H7 (cell line): Measurements from ENCODE around the gene TPSD1. TPM values are rescaled to one million over a fixed set of nuclear protein-coding genes. Genes with fewer than 3 reads are reported as not detected.

Experiments used
- DNase-seq: peaks from one replicate; pipeline ENCODE4 v3.0.0; 2012
- H3K27me3 ChIP-seq: 2 replicates; pipeline ENCODE4 v1.6.0; 2011; ENCODE audit warnings: mild to moderate bottlenecking, low read length; ENCODE audit not compliant: control insufficient read depth, insufficient read depth
- H3K36me3 ChIP-seq: replicated peaks from 2 replicates; pipeline ENCODE4 v1.5.1; 2011; ENCODE audit warnings: low read length; ENCODE audit not compliant: control insufficient read depth, insufficient read depth
- H3K4me3 ChIP-seq: 2 replicates; pipeline ENCODE4 v1.5.1; 2011; ENCODE audit warnings: low read depth, mild to moderate bottlenecking, control low read depth, low read length, moderate library complexity; ENCODE audit not compliant: insufficient read depth
- total RNA-seq: library from RNA; depleted of rRNA; stranded (reverse); fragments of >200 nt; shearing (Covaris generic); gene quantifications from 2 replicates; pipeline ENCODE4 v1.2.3, GENCODE V29; 2014

Gene TPSD1
- total RNA-seq, 1 experiment from 2014 or later = not detected

DNA sequence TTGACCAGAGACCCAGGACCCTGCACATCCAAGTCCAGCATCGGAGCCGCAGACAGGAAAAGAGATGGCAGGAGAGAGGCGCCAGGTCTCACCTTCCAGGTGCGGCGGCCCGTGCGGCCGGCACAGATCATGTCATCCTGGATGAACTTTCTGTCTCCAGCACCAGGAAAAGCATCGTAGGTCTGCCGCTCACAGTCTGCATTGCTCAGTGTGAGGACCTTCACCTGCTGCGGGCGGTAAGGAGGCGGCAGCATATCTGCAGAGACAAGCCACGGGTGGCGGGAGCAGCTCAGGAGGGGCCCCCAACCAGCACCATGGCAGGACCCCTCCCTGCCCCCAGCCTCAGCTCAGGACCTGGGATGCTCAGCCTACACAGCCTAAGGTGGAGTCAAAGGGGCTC, 17.9 kb downstream of the TPSD1 start:
- no peaks in the 10 kb centered on the region for H3K36me3 ChIP-seq
- DNase-seq = no peak
- H3K4me3 ChIP-seq = no peak overlapping the region
- H3K27me3 ChIP-seq = no peaks in the 10 kb centered on the region

- H3K27me3 ChIP-seq = no peaks in the 10 kb centered on the region
- DNase-seq = no peak
- H3K36me3 ChIP-seq = no peaks in the 10 kb centered on the region
- H3K4me3 ChIP-seq = no peak overlapping the region
These were observed 18.9 kb downstream of the TPSD1 start for GRCh38 chr16:1274767-1275166.

GRCh38 chr16:1275791-1276579, 20.1 kb downstream of the TPSD1 start:
- DNase-seq = peak; percentile 46
- H3K36me3 ChIP-seq = no peaks in the 10 kb centered on the region

GRCh38 chr16:1276580-1276878, 20.7 kb downstream of the TPSD1 start:
- peak; percentile 61 for DNase-seq
- H3K4me3 ChIP-seq = no peak overlapping the region
- no peaks in the 10 kb centered on the region for H3K27me3 ChIP-seq
- no peaks in the 10 kb centered on the region for H3K36me3 ChIP-seq

More at GRCh38 chr16:1275791-1276579, 20.1 kb downstream of the TPSD1 start:
- no peaks in the 10 kb centered on the region for H3K27me3 ChIP-seq
- H3K4me3 ChIP-seq = no peak overlapping the region

DNA sequence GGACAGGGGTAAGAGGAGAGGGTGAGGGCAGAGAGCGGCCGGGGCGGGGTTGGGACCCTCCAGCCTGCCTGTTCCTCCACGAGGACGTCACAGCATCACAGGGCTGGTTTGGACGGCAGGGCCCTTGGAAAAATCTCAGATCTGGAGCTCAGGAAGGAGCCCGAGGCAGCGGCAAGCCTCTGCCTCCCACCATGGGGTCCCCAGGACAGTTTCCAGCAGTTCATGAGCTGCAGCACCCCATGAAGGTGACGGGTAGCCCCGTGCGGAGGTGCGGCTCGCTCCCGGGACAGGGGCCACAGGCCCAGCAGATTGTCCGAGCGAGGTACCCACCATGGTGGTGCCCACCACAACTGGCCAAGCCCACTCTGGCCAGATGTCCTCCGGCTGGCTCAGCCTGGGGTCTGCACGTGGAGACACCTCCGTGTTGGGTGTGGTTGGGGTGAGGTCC, 21.3 kb downstream of the TPSD1 start:
- H3K27me3 ChIP-seq = no peaks in the 10 kb centered on the region
- H3K4me3 ChIP-seq = no peak overlapping the region
- H3K36me3 ChIP-seq = no peaks in the 10 kb centered on the region
- DNase-seq = peak; percentile 60

GRCh38 chr16:1277617-1278282, 21.9 kb downstream of the TPSD1 start:
- H3K4me3 ChIP-seq = no peak overlapping the region
- no peaks in the 10 kb centered on the region for H3K36me3 ChIP-seq
- peak; percentile 76 for DNase-seq
- H3K27me3 ChIP-seq = no peaks in the 10 kb centered on the region

- no peaks in the 10 kb centered on the region for H3K27me3 ChIP-seq
- peak; percentile 92 for DNase-seq
- no peak overlapping the region for H3K4me3 ChIP-seq
- no peaks in the 10 kb centered on the region for H3K36me3 ChIP-seq
These were observed 22.6 kb downstream of the TPSD1 start for GRCh38 chr16:1278477-1278876.

- DNase-seq = peak; percentile 58
- Histone ChIP-seq H3K36me3 (no peaks in the 10 kb centered on the region), H3K27me3 (no peaks in the 10 kb centered on the region), H3K4me3 (no peak overlapping the region)
These were observed 23.4 kb downstream of the TPSD1 start for GRCh38 chr16:1279081-1279944.

- Histone ChIP-seq H3K4me3 (no peak overlapping the region), H3K27me3 (no peaks in the 10 kb centered on the region), H3K36me3 (no peaks in the 10 kb centered on the region)
- DNase-seq = peak; percentile 65
These were observed 24.2 kb downstream of the TPSD1 start for GRCh38 chr16:1279945-1280589.

DNA sequence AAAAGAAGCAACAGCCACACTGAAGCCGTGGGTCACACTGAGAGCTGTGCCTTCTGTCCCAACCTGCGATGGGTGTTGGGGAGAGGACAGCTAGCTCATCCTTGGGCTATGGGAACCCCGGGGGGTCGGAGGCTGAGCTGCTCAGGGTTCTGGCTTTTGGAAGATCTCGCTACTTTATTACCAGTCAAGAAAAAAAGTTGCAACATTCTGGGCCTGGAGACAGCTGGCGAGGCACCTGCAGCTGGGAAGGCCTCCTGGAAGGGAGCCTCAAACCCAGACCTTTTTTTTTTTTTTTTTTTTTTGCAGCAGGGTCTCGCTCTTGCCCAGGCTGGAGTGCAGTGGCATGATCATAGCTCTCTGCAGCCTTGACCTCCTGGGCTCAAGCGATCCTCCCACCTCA, 24.9 kb downstream of the TPSD1 start:
- Histone ChIP-seq H3K27me3 (no peaks in the 10 kb centered on the region), H3K36me3 (no peaks in the 10 kb centered on the region), H3K4me3 (no peak overlapping the region)
- DNase-seq = peak; percentile 65

DNA sequence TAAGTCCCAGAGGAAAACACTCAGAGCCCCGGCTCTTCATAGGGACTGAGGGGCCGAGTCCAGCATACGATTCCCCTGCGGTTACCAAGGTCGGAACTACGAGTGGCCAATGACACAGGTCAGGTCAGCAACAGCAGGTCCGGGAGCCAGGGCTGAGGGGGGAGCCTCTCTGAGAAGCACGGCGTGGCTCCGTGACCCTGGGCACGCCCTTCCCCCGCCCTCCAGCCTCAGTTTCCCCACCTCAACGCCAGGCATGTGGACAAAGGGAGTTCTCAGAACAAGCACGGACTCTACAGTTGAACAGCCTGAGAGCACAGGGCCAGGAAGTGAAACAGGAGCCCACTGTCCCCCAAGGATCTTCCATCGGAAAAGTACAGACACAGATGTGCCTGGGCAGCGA, 25.6 kb downstream of the TPSD1 start:
- Histone ChIP-seq H3K27me3 (no peaks in the 10 kb centered on the region), H3K36me3 (no peaks in the 10 kb centered on the region), H3K4me3 (no peak overlapping the region)
- DNase-seq = peak; percentile 44

DNA sequence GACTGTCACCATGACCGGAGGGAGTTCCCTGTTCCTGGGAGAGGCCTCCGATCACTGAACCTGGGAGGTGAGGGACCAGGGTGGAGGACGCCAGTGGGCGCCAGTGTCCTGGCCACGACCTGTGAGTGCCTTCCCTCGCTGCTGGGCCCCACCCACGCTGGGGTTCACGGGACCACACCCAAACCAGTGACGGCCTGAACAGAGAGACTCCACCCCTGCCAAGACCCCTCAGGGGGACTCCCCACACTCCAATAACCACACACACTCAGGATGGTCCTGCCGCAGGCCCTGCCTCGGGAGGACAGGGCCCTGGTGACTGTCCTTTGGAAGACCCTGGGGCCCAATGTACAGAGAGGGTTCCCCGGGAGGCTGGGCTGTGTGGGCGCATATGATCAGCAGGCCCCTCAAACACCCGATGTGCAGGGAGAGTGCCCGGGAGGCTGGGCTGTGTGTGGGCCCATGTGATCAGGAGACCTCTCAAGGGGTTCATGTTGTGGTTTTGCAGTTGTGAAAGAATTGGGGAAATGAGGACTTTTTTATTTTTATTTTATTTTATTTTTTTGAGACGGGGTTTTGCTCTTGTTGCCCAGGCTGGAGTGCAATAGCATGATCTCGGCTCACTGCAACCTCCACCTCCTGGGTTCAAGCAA, 26.6 kb downstream of the TPSD1 start:
- Histone ChIP-seq H3K36me3 (no peaks in the 10 kb centered on the region), H3K27me3 (no peaks in the 10 kb centered on the region), H3K4me3 (no peak overlapping the region)
- DNase-seq = peak; percentile 70

DNA sequence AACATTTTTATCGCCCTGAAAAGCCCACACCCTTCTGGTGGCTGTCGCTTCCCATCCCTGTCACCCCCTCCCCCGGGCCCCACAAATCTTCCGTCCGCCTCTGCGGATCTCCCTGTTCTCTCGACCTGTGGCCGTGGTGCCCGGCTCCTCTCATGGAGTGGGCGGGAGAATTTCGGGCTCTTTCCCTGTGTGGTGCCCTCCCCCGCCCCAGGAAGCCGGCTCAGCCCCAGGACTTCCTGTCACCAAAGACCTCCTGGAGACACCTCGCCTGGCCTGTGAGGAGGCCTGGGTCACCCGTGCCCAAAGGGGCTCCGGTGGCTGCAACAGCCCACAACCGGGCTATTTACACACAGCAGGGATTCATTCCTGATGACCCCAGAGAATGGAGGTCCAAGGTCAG, 27.4 kb downstream of the TPSD1 start:
- H3K27me3 ChIP-seq = 0 out of 2 replicates have a peak, but pooled peaks cover 1% of the 10 kb centered on the region
- DNase-seq = peak; percentile 79

More for the DNA sequence above, 27.4 kb downstream of the TPSD1 start:
- H3K36me3 ChIP-seq = no peaks in the 10 kb centered on the region
- no peak overlapping the region for H3K4me3 ChIP-seq
